A549 (cell line): ENCODE results near the gene CLEC1A. TPM values are rescaled to one million over a fixed set of nuclear protein-coding genes. Genes with fewer than 3 reads are reported as not detected.

Source experiments
- ATAC-seq, 2 experiments: fragments of 200-7000 bp in 1 of 2; fragments of >200 bp in 1 of 2; cut with Nextera tagmentation in 1 of 2; cut with Tn5 transposase in 1 of 2; 3 replicates each; pipeline versions ENCODE4 v1.8.0 to v1.9.1; 2018 to 2020; ENCODE audit warnings: mild to moderate bottlenecking in 1 of 2, moderate library complexity in 1 of 2
- CTCF ChIA-PET: fragments of 300-600 bp; sonication (Branson Sonifier 250); formaldehyde crosslinking; extraction: SDS; loops from one replicate; lab custom pipeline; 2021; ENCODE audit warnings: antibody characterized with exemption, inconsistent platforms; lab: Yijun Ruan, JAX
- POLR2A ChIA-PET: fragments of 350-600 bp; formaldehyde crosslinking; extraction: SDS; loops from one replicate; lab custom pipeline; 2021; ENCODE audit warnings: antibody characterized with exemption, inconsistent platforms; lab: Yijun Ruan, JAX
- DNase-seq, 2 experiments: peaks; one replicate each; pipeline versions ENCODE4 v3.0.0 to v3.0.0-alpha.2; 2011 to 2016; ENCODE audit warnings: low read depth in 1 of 2, low spot score in 1 of 2
- FAIRE-seq: peaks from 2 replicates; lab custom pipeline; 2011; peaks lifted over from hg19 to GRCh38; lab: Jason Lieb, UNC
- H3K27ac ChIP-seq, 2 experiments: fragments of >200 bp; sonication (Bioruptor Twin); formaldehyde crosslinking; 3 replicates each; pipeline ENCODE4 v1.5.1; 2016 to 2017
- H3K4me1 ChIP-seq: fragments of >200 bp; sonication (Bioruptor Twin); formaldehyde crosslinking; 3 replicates; pipeline ENCODE4 v1.6.1; 2016
- H3K4me2 ChIP-seq: fragments of >200 bp; sonication (Bioruptor Twin); formaldehyde crosslinking; 3 replicates; pipeline ENCODE4 v1.6.1; 2016
- H3K4me3 ChIP-seq: fragments of >200 bp; sonication (Bioruptor Twin); formaldehyde crosslinking; 3 replicates; pipeline ENCODE4 v1.5.1; 2016
- H3K9me3 ChIP-seq: fragments of >200 bp; sonication (Bioruptor Twin); formaldehyde crosslinking; 3 replicates; pipeline ENCODE4 v1.6.1; 2016
- CBX8 ChIP-seq: fragments of 200-600 bp; sonication (generic); IDR thresholded peaks from 2 replicates; pipeline ENCODE4 v1.6.1; 2016
- CEBPB ChIP-seq, 2 experiments: fragments of >200 bp in 1 of 2; sonication (Bioruptor Twin) in 1 of 2; formaldehyde crosslinking in 1 of 2; IDR thresholded peaks; 2 replicates each; pipeline ENCODE4 v1.6.1; 2012 to 2016
- CHD2 ChIP-seq: fragments of 150-350 bp; IDR thresholded peaks from 2 replicates; pipeline ENCODE4 v1.6.1; 2014; ENCODE audit warnings: low read length; ENCODE audit not compliant: partially characterized antibody
- CHD4 ChIP-seq: fragments of 200-600 bp; sonication (generic); IDR thresholded peaks from 2 replicates; pipeline ENCODE4 v1.6.1; 2016; ENCODE audit warnings: antibody characterized with exemption, mild to moderate bottlenecking, borderline replicate concordance
- FOSB ChIP-seq: fragments of 250-450 bp; sonication (Bioruptor Pico); IDR thresholded peaks from 2 replicates; pipeline ENCODE4 v1.5.0; 2020; ENCODE audit warnings: mild to moderate bottlenecking, moderate library complexity
- FOSL2 ChIP-seq, 2 experiments: fragments of 450-650 bp in 1 of 2; fragments of >200 bp in 1 of 2; sonication (Bioruptor Twin) in 1 of 2; formaldehyde crosslinking; IDR thresholded peaks; 2 replicates each; pipeline versions ENCODE4 v1.5.0 to v1.6.1; 2016 to 2020; ENCODE audit warnings: mild to moderate bottlenecking in 1 of 2, moderate library complexity in 1 of 2
- FOXS1 ChIP-seq: fragments of 250-450 bp; sonication (Bioruptor Pico); IDR thresholded peaks from 2 replicates; pipeline ENCODE4 v1.5.0; 2020; ENCODE audit warnings: mild to moderate bottlenecking, moderate library complexity
- HDAC2 ChIP-seq: fragments of 200-600 bp; sonication (generic); IDR thresholded peaks from 2 replicates; pipeline ENCODE4 v1.6.1; 2016
- HEYL ChIP-seq: fragments of 250-450 bp; sonication (Bioruptor Pico); IDR thresholded peaks from 2 replicates; pipeline ENCODE4 v1.8.0; 2021; ENCODE audit warnings: mild to moderate bottlenecking, moderate library complexity
- HOXA7 ChIP-seq: fragments of 250-450 bp; sonication (Bioruptor Pico); IDR thresholded peaks from 2 replicates; pipeline ENCODE4 v1.5.0; 2020; ENCODE audit warnings: mild to moderate bottlenecking, moderate library complexity
- NFE2L2 ChIP-seq: fragments of 150-350 bp; conservative IDR thresholded peaks from 2 replicates; pipeline ENCODE4 v1.6.1; 2014; ENCODE audit warnings: low read length
- NR3C1 ChIP-seq: fragments of >200 bp; sonication (Bioruptor Twin); formaldehyde crosslinking; IDR thresholded peaks from 3 replicates; pipeline ENCODE4 v1.6.1; 2017
- PHF8 ChIP-seq: fragments of 200-600 bp; sonication (generic); IDR thresholded peaks from 2 replicates; pipeline ENCODE4 v1.6.1; 2016; ENCODE audit warnings: low read depth, mild to moderate bottlenecking, antibody characterized with exemption, moderate library complexity, borderline replicate concordance
- POLR2AphosphoS2 ChIP-seq: conservative IDR thresholded peaks from 2 replicates; pipeline ENCODE4 v1.6.1; 2012; ENCODE audit warnings: low read length, improper control_type of control experiment, inconsistent platforms
- RFX5 ChIP-seq: fragments of 450-650 bp; IDR thresholded peaks from 2 replicates; pipeline ENCODE4 v1.7.1; 2014; ENCODE audit warnings: antibody characterized with exemption, mild to moderate bottlenecking, moderate library complexity
- TP53 ChIP-seq: fragments of 250-450 bp; sonication (Bioruptor Pico); IDR thresholded peaks from 2 replicates; pipeline ENCODE4 v1.5.0; 2021; ENCODE audit warnings: mild to moderate bottlenecking, moderate library complexity
- ZFP36 ChIP-seq: fragments of 450-650 bp; IDR thresholded peaks from 2 replicates; pipeline ENCODE4 v1.6.1; 2014; ENCODE audit warnings: borderline replicate concordance; ENCODE audit not compliant: partially characterized antibody
- WGBS: methylation state at CpG from one replicate; pipeline ENCODE4 v1.1.6; 2017; ENCODE audit errors: missing lambda C conversion rate; 5-methylcytosine and 5-hydroxymethylcytosine counted together
- polyA plus RNA-seq, 4 experiments: library from polyadenylated mRNA; depleted of rRNA in 3 of 4; stranded (reverse); fragments of >200 nt; fragmentation: RNase III in 1 of 4; extraction: RNeasy Plus Mini Kit Qiagen cat#74134 plus additional on column Dnase treatment in 1 of 4; gene quantifications; 2 replicates in 3 of 4; 3 replicates in 1 of 4; pipeline ENCODE4 v1.2.3, GENCODE V29; 2011 to 2017
- TF ChIP-seq, protein P1 (sequence below): IDR thresholded peaks from 2 replicates; pipeline ENCODE4 v1.6.1; 2012
- TF ChIP-seq, protein P2 (sequence below): fragments of 250-450 bp; sonication (Bioruptor Pico); IDR thresholded peaks from 2 replicates; pipeline ENCODE4 v1.5.0; 2020; ENCODE audit warnings: low read depth, mild to moderate bottlenecking, moderate library complexity
- TF ChIP-seq, protein P3 (sequence below): fragments of >200 bp; sonication (Bioruptor Twin); formaldehyde crosslinking; IDR thresholded peaks from 3 replicates; pipeline ENCODE4 v1.6.1; 2016
- TF ChIP-seq, protein P4 (sequence below): fragments of >200 bp; sonication (Bioruptor Twin); formaldehyde crosslinking; IDR thresholded peaks from 3 replicates; pipeline ENCODE4 v1.5.1; 2016
- TF ChIP-seq, protein P5 (sequence below): fragments of 450-650 bp; IDR thresholded peaks from 2 replicates; pipeline ENCODE4 v1.6.1; 2014; ENCODE audit warnings: antibody characterized with exemption
- TF ChIP-seq, protein P6 (sequence below): fragments of >200 bp; sonication (Bioruptor Twin); formaldehyde crosslinking; IDR thresholded peaks from 2 replicates; pipeline ENCODE4 v1.6.1; 2016

CLEC1A gene
- polyA plus RNA-seq, 2 of the 4 experiments (the other 2 are of a cell fraction), result 0.06 TPM; not detected in 1

DNA sequence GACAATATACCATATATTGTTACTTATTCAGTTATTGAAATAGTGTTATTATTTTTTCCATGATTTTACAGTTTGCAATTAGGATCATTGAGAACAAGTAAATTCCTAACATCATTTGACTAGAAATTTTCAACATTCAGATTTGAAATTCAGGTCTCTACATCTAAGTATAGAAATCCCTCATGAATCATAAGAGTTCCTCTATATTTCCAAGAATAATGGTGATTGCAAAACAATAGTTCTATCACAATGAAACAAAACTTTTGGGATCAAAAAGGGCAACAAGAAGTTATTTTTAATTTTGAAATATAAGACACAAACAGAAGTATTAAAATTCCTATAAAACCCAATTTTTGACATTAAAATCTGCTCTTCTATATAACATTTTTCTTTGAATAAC is 10.8 kb downstream of the CLEC1A start:
- no peak for DNase-seq
- no peak overlapping the region for H3K4me3 ChIP-seq
- H3K9me3 ChIP-seq, result no peaks in the 10 kb centered on the region; the same call in 2 of the 3 replicates
- no peak for TF ChIP-seq FOXS1 (CRISPR knock-in tag)
- TF ChIP-seq, protein P1, sequence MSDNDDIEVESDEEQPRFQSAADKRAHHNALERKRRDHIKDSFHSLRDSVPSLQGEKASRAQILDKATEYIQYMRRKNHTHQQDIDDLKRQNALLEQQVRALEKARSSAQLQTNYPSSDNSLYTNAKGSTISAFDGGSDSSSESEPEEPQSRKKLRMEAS, result no peak
- TF ChIP-seq ZFP36, result no peak
- TF ChIP-seq, protein P2, sequence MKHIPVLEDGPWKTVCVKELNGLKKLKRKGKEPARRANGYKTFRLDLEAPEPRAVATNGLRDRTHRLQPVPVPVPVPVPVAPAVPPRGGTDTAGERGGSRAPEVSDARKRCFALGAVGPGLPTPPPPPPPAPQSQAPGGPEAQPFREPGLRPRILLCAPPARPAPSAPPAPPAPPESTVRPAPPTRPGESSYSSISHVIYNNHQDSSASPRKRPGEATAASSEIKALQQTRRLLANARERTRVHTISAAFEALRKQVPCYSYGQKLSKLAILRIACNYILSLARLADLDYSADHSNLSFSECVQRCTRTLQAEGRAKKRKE (CRISPR knock-in tag), result no peak
- no peak for TF ChIP-seq CBX8
- TF ChIP-seq CHD4, result no peak
- TF ChIP-seq, protein P3, sequence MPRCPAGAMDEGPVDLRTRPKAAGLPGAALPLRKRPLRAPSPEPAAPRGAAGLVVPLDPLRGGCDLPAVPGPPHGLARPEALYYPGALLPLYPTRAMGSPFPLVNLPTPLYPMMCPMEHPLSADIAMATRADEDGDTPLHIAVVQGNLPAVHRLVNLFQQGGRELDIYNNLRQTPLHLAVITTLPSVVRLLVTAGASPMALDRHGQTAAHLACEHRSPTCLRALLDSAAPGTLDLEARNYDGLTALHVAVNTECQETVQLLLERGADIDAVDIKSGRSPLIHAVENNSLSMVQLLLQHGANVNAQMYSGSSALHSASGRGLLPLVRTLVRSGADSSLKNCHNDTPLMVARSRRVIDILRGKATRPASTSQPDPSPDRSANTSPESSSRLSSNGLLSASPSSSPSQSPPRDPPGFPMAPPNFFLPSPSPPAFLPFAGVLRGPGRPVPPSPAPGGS, result no peak
- no peak for TF ChIP-seq CHD2
- no peak for TF ChIP-seq HDAC2
- no peak for TF ChIP-seq FOSL2 (IDR thresholded peaks at IDR 0.05)
- no peak for TF ChIP-seq FOSL2 (CRISPR knock-in tag; IDR thresholded peaks at IDR 0.05)
- TF ChIP-seq POLR2AphosphoS2, result no peak
- TF ChIP-seq, protein P4, sequence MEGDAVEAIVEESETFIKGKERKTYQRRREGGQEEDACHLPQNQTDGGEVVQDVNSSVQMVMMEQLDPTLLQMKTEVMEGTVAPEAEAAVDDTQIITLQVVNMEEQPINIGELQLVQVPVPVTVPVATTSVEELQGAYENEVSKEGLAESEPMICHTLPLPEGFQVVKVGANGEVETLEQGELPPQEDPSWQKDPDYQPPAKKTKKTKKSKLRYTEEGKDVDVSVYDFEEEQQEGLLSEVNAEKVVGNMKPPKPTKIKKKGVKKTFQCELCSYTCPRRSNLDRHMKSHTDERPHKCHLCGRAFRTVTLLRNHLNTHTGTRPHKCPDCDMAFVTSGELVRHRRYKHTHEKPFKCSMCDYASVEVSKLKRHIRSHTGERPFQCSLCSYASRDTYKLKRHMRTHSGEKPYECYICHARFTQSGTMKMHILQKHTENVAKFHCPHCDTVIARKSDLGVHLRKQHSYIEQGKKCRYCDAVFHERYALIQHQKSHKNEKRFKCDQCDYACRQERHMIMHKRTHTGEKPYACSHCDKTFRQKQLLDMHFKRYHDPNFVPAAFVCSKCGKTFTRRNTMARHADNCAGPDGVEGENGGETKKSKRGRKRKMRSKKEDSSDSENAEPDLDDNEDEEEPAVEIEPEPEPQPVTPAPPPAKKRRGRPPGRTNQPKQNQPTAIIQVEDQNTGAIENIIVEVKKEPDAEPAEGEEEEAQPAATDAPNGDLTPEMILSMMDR, result no peak
- TF ChIP-seq, protein P5, sequence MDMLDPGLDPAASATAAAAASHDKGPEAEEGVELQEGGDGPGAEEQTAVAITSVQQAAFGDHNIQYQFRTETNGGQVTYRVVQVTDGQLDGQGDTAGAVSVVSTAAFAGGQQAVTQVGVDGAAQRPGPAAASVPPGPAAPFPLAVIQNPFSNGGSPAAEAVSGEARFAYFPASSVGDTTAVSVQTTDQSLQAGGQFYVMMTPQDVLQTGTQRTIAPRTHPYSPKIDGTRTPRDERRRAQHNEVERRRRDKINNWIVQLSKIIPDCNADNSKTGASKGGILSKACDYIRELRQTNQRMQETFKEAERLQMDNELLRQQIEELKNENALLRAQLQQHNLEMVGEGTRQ, result no peak
- no peak for TF ChIP-seq HEYL
- TF ChIP-seq RFX5, result no peak
- TF ChIP-seq FOSB (CRISPR knock-in tag), result no peak
- no peak for TF ChIP-seq TP53 (CRISPR knock-in tag)
- TF ChIP-seq, protein P6, sequence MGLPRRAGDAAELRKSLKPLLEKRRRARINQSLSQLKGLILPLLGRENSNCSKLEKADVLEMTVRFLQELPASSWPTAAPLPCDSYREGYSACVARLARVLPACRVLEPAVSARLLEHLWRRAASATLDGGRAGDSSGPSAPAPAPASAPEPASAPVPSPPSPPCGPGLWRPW, result no peak
- TF ChIP-seq CEBPB (IDR thresholded peaks at IDR 0.05), result no peak
- TF ChIP-seq, all 56 proteins: peak for 0
- H3K27ac ChIP-seq, result no peak overlapping the region
- ATAC-seq (no peak), FAIRE-seq (no peak)
- ChIA-PET POLR2A (no interaction called here), CTCF (no interaction called here)
- no peaks in the 10 kb centered on the region for H3K4me1 ChIP-seq
- H3K4me2 ChIP-seq, result no peak overlapping the region

DNA sequence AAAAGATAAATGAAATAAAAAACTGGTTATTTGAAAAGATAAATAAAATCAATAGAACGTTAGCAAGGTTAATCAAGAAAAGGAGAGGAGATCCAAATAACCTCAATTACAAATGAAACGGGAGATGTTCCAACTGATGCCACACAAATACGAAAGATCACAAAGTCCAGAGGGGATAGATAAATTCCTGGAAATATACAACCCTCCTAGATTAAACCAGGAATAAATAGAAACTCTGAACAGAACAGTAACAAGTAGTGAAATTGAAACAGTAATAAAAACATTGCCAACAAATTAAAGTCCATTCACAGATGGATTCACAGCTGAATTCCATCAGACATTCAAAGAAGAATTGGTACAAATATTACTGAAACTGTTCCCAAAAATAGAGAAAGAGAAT is 12.4 kb downstream of the CLEC1A start:
- Histone ChIP-seq H3K4me3 (no peak overlapping the region), H3K9me3 (no peaks in the 10 kb centered on the region; the same call in 2 of the 3 replicates), H3K27ac (no peak overlapping the region), H3K4me2 (no peak overlapping the region), H3K4me1 (no peaks in the 10 kb centered on the region)
- 27% methylated on average over 3 of the region's 3 CpGs for WGBS
- DNase-seq (no peak), ATAC-seq (no peak), FAIRE-seq (no peak)
- POLR2A ChIA-PET, result no interaction called here
- no peak for TF ChIP-seq NR3C1
- TF ChIP-seq HOXA7 (CRISPR knock-in tag), result no peak
- TF ChIP-seq, protein P5, result no peak
- no peak for TF ChIP-seq RFX5
- no peak for TF ChIP-seq NFE2L2
- TF ChIP-seq PHF8, result no peak
- TF ChIP-seq, protein P4, result no peak
- CTCF ChIA-PET, result no interaction called here
